ENCODE measurements around the gene PDLIM7. TPM values are rescaled to one million over a fixed set of nuclear protein-coding genes. Genes with fewer than 3 reads are reported as not detected.

The PDLIM7 gene
- total RNA-seq, 1 donor: 91.4 TPM

DNA sequence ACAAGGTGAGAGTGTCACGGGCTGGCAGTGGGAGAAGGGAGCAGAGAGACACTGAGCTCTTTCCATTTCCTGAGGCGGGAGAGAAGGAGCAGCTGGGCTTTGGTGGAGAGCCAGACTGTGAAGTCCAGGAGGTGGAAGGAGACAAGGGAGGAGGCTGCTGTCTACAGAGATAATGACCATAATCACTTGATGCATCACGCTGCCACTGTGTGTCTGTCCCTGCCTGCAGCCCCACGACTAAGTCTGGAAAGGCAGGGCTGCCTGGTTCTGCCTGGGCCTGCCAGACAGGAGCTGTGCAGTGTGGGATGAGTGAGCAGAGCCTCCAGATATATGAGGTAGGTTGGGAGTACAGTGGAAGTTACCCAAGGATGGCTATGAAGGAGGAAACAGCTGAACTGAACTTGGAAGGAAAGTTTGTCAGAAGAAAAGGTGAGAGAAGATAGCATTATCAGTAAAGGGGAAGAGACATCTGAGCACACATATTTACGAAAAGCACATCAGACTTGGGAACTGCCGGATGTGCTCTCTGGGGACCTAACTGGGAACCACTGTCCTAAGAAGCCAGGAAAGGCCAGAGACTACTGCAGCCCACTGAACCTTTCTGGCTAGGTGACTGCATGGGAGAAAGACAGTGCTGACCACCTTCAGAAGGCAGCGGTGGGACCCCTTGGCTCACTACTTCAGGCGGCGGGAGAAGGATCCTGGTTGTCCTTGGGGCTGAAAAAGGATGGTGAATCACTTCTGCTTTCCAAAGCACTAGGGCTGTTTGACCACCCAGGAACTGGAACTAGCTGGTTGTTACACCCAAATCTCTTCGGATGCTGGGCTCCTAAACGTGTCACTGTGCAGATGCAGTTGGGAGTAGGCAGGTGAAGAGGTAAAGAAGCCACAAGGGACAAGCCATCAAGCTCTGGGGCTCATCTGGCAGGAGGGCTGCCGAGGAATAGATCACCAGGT, 32.1 kb upstream of the PDLIM7 start:
- TF ChIP-seq, protein P1, sequence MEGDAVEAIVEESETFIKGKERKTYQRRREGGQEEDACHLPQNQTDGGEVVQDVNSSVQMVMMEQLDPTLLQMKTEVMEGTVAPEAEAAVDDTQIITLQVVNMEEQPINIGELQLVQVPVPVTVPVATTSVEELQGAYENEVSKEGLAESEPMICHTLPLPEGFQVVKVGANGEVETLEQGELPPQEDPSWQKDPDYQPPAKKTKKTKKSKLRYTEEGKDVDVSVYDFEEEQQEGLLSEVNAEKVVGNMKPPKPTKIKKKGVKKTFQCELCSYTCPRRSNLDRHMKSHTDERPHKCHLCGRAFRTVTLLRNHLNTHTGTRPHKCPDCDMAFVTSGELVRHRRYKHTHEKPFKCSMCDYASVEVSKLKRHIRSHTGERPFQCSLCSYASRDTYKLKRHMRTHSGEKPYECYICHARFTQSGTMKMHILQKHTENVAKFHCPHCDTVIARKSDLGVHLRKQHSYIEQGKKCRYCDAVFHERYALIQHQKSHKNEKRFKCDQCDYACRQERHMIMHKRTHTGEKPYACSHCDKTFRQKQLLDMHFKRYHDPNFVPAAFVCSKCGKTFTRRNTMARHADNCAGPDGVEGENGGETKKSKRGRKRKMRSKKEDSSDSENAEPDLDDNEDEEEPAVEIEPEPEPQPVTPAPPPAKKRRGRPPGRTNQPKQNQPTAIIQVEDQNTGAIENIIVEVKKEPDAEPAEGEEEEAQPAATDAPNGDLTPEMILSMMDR (IDR thresholded peaks at IDR 0.05; ENCODE audit: insufficient read depth, low read length): no peak
- no peak for DNase-seq (ENCODE audit: low read depth)
- no peak overlapping the region for H3K4me3 ChIP-seq (ENCODE audit: low read depth, low read length)

DNA sequence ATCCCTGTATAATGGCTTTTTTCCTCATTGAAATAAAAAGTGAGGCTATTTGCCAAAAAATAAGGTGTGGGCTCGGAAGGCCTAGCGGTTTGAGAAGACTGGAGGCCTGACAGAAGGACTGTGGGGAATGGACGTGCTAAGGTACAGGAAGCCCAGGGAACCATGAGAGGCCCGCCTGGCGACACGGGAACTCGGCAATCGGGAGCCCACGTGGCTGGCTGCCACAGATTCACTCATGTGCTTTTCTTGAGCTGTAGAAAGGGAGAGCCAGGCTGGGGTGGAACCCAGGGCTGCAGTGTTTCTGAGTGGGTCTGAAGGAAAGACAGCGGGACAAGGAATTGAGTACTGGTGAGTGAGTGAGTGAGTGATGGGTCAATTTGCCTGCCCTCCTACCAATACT, 31.2 kb upstream of the PDLIM7 start:
- no peak for DNase-seq (ENCODE audit: low read depth)
- TF ChIP-seq, protein P1 (IDR thresholded peaks at IDR 0.05; ENCODE audit: insufficient read depth, low read length): no peak
- no peak overlapping the region for H3K4me3 ChIP-seq (ENCODE audit: low read depth, low read length)

DNA sequence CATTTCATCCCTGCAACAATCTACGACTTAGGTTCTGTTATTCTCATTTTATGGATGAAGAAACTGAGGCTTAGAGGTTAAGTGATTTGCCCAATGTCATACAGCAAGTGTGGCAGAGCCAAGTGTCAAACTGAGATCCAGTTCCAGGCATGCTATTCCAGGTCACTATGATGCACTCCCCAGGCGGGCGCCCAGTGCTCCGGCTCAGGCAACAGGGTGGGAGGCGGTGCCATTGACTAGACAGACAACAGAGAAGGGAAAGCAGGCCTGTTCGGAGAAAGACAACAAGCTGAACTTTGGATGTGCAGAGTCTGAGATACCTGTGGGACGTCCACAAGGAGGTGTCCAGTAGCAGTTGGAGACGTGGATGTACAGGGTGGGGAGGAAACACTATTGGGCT, 30.2 kb upstream of the PDLIM7 start:
- no peak for DNase-seq (ENCODE audit: low read depth)
- TF ChIP-seq, protein P1 (IDR thresholded peaks at IDR 0.05; ENCODE audit: insufficient read depth, low read length): no peak
- no peak overlapping the region for H3K4me3 ChIP-seq (ENCODE audit: low read depth, low read length)

DNA sequence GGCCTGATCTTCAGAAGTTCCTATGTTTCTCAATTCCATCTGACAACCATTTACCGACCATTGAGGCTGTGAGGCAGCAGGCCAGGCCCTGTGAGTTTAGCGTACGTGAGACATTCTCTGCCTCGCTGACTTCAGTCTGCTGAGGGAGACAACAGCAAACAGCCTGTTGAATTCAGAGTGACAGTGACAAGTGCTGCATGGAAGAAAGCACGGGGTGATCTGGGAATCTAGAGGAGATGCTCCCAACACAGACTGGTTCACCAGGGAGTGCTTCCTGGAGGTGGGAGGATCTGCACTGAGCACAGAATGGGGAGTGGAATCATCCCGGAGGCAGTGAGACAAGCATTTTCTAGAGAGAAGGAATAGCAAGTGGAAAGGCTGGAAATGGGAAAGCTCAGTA, 29.4 kb upstream of the PDLIM7 start:
- DNase-seq (ENCODE audit: low read depth): no peak
- no peak overlapping the region for H3K4me3 ChIP-seq (ENCODE audit: low read depth, low read length)
- TF ChIP-seq, protein P1 (IDR thresholded peaks at IDR 0.05; ENCODE audit: insufficient read depth, low read length): no peak

DNA sequence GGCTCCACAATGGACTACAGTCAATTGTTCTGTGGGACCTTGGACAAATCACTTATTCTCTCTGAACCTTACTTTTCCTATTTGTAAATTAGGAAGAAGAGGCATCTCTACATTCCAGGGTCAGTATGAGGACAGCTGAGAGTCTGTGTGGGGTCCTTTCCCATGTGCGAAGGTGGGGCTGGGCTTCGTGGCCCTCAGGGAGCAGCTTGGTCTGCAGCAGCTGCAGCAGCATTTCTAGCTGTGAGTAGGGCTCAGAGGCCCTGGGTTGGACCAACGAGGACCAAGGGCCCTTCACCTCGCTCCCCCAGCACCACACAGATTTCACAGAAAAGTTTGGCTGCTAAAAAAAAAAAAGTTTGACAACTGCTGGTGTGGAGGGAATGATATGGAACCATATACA, 28.8 kb upstream of the PDLIM7 start:
- no peak overlapping the region for H3K4me3 ChIP-seq (ENCODE audit: low read depth, low read length)
- DNase-seq (ENCODE audit: low read depth): no peak
- TF ChIP-seq, protein P1 (IDR thresholded peaks at IDR 0.05; ENCODE audit: insufficient read depth, low read length): no peak

DNA sequence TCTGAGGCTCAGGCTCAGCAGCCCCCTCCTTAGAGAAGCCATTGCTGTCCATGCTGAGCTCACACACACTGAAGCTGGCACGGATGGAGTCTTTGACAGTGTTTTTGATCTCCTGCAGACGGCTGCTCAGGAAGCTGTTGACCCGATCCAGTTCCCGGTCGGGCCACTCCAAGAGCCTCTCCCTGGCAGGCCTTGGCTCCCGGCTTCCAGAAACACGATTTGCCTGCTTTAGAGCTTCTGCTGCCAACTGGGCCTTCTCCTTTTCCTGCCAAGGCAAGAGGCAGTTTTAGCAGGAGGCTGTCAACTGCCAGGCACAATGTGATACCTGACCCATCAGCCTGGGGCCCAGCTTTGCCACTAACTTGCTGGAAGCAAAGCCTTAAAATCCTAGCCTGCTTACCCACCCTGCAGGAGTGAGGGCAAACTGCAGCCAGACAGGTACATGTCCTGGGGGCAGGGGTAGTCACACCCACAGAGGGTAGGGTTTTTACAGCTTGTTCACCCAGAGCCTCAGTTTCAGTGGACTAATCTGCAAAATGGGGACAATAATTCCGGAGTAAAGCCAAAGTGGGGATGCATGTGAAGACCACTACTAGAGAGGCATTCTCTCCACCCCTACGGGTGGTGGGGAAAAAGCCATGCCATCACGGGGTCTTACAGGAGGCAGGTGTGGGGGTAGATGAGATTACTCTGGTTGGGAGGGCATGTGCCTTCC, 27.7 kb upstream of the PDLIM7 start:
- TF ChIP-seq, protein P1 (IDR thresholded peaks at IDR 0.05; ENCODE audit: insufficient read depth, low read length): no peak
- no peak overlapping the region for H3K4me3 ChIP-seq (ENCODE audit: low read depth, low read length)
- no peak for DNase-seq (ENCODE audit: low read depth)
